Neural progenitor cell (in vitro differentiated cells): Measurements from ENCODE around the gene HES7.

Source experiments
- EZH2 ChIP-seq: fragments of 200-600 bp; sonication (generic); IDR thresholded peaks from 2 replicates; pipeline ENCODE4 v1.6.1; 2017; ENCODE audit warnings: antibody characterized with exemption, mild to moderate bottlenecking, moderate library complexity
- EZH2phosphoT487 ChIP-seq: fragments of 200-600 bp; sonication (generic); IDR thresholded peaks from 2 replicates; pipeline ENCODE4 v1.6.1; 2017; ENCODE audit warnings: antibody characterized with exemption
- TF ChIP-seq, protein P1 (sequence below): fragments of 200-600 bp; sonication (generic); IDR thresholded peaks from 2 replicates; pipeline ENCODE4 v1.5.1; 2017; ENCODE audit warnings: antibody characterized with exemption, mild to moderate bottlenecking

DNA sequence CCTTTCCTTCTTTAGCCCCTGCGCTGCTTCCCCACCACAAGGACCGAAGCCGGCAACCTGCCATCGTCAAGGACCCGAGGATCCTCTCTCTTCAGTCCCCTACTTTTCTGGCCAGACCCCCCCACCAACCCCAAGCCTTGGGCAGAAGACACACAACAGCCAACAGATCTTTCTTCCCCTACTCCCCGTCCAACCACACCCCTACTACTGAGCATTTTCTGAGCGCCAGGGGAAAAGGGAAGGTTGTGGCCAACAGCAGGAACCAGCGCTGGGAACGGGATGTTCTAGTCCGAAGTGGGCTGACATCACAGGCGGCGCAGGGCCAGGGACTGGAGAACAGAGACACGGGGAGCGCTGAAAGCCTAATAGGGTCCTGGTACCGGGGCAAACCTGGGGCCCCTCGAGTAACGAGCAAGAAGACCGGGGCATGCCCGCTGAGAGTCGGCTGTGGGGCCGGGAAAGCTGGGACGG lies 27.8 kb upstream of the HES7 start:
- TF ChIP-seq, protein P1, sequence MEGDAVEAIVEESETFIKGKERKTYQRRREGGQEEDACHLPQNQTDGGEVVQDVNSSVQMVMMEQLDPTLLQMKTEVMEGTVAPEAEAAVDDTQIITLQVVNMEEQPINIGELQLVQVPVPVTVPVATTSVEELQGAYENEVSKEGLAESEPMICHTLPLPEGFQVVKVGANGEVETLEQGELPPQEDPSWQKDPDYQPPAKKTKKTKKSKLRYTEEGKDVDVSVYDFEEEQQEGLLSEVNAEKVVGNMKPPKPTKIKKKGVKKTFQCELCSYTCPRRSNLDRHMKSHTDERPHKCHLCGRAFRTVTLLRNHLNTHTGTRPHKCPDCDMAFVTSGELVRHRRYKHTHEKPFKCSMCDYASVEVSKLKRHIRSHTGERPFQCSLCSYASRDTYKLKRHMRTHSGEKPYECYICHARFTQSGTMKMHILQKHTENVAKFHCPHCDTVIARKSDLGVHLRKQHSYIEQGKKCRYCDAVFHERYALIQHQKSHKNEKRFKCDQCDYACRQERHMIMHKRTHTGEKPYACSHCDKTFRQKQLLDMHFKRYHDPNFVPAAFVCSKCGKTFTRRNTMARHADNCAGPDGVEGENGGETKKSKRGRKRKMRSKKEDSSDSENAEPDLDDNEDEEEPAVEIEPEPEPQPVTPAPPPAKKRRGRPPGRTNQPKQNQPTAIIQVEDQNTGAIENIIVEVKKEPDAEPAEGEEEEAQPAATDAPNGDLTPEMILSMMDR = no peak
- TF ChIP-seq EZH2 (no peak), EZH2phosphoT487 (no peak)
